OCI-LY1 (cell line): ENCODE results near the gene RGL4.

Experiments
- H2AFZ ChIP-seq: fragments of 200-600 bp; sonication (generic), shearing (Covaris generic); 2 replicates; pipeline ENCODE4 v1.6.0; 2014; ENCODE audit warnings: antibody characterized with exemption, mild to moderate bottlenecking, low read length
- H3F3A ChIP-seq: fragments of 200-600 bp; sonication (generic), shearing (Covaris generic); 2 replicates; pipeline ENCODE4 v1.6.0; 2014; ENCODE audit warnings: mild to moderate bottlenecking, antibody characterized with exemption, low read length, moderate library complexity; ENCODE audit not compliant: insufficient read depth
- H3K27ac ChIP-seq: fragments of 200-600 bp; sonication (generic); 2 replicates; pipeline ENCODE4 v1.5.1; 2014; ENCODE audit warnings: low read length, mixed run types, mild to moderate bottlenecking, low read depth; ENCODE audit not compliant: poor library complexity, severe bottlenecking
- H3K27me3 ChIP-seq: fragments of 200-600 bp; sonication (generic); 2 replicates; pipeline ENCODE4 v1.6.0; 2014; ENCODE audit warnings: antibody characterized with exemption, mild to moderate bottlenecking, low read length, moderate library complexity; ENCODE audit not compliant: insufficient read depth
- H3K36me3 ChIP-seq: fragments of 200-600 bp; sonication (generic); 2 replicates; pipeline ENCODE4 v1.6.1; 2014; ENCODE audit warnings: mild to moderate bottlenecking, antibody characterized with exemption, low read length, moderate library complexity, mixed read lengths; ENCODE audit not compliant: insufficient read depth
- H3K4me1 ChIP-seq: fragments of 200-600 bp; sonication (generic); 2 replicates; pipeline ENCODE4 v1.5.1; 2014; ENCODE audit warnings: mild to moderate bottlenecking, low read length, moderate library complexity; ENCODE audit not compliant: insufficient read depth, severe bottlenecking
- H3K4me2 ChIP-seq: fragments of 200-600 bp; sonication (generic), shearing (Covaris generic); 2 replicates; pipeline ENCODE4 v1.6.1; 2014; ENCODE audit warnings: low read length
- H3K4me3 ChIP-seq: fragments of 200-600 bp; sonication (generic); 2 replicates; pipeline ENCODE4 v1.5.1; 2014; ENCODE audit warnings: low read length, low read depth, mild to moderate bottlenecking, mixed read lengths; ENCODE audit not compliant: poor library complexity, severe bottlenecking
- H3K79me2 ChIP-seq: fragments of 200-600 bp; shearing (Covaris generic); 2 replicates; pipeline ENCODE4 v1.6.1; 2016; ENCODE audit warnings: mixed run types, low read length, mixed read lengths; ENCODE audit not compliant: insufficient read depth
- H3K9ac ChIP-seq: fragments of 200-600 bp; sonication (generic), shearing (Covaris generic); 2 replicates; pipeline ENCODE4 v1.6.1; 2014; ENCODE audit warnings: mild to moderate bottlenecking, low read length, mixed read lengths
- H3K9me2 ChIP-seq: fragments of 200-600 bp; sonication (generic), shearing (Covaris generic); 2 replicates; pipeline ENCODE4 v1.6.1; 2014; ENCODE audit warnings: low read depth, mild to moderate bottlenecking, low read length, mixed read lengths
- H3K9me3 ChIP-seq: fragments of 200-600 bp; shearing (Covaris generic); 2 replicates; pipeline ENCODE4 v1.6.1; 2014; ENCODE audit warnings: low read length, mixed read lengths
- H4K20me1 ChIP-seq: fragments of 200-600 bp; sonication (generic), shearing (Covaris generic); 2 replicates; pipeline ENCODE4 v1.6.0; 2016; ENCODE audit warnings: mild to moderate bottlenecking, low read length; ENCODE audit not compliant: insufficient read depth
- CTCF ChIP-seq: fragments of 200-600 bp; sonication (generic), shearing (Covaris generic); IDR thresholded peaks from 2 replicates; pipeline ENCODE4 v1.5.1; 2017; ENCODE audit warnings: mild to moderate bottlenecking, antibody characterized with exemption, low read length, moderate library complexity, mixed read lengths
- EZH2 ChIP-seq: fragments of 200-600 bp; sonication (generic), shearing (Covaris generic); IDR thresholded peaks from 2 replicates; pipeline ENCODE4 v1.8.0; 2017; ENCODE audit warnings: borderline replicate concordance, mixed run types, mild to moderate bottlenecking, antibody characterized with exemption, low read length, moderate library complexity, mixed read lengths

The RGL4 gene

GRCh38 chr22:23682827-23683355 lies 7.9 kb upstream of the RGL4 start:
- no peaks in the 10 kb centered on the region for H3F3A ChIP-seq

DNA sequence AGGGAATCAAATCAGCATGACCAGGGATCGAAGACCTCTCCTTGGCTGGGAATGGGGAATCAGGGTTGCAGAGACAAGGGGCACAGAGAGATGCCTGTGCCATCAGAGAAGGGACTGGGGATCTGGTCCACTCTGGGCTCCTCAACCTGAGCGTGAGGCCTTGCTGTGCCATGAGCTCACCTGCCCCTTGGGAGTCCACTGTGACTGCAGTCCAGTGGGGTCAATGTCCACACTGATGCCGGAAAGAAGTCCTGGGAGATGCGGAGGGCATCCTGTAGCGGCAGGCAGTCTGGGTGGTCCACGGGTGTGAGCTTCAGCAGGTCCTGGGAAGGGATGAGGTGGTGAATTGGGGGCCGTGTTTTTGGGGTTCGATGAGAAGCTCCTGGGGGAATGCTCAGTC lies 7.3 kb upstream of the RGL4 start:
- Histone ChIP-seq H3K4me1 (no peaks in the 10 kb centered on the region), H3K79me2 (no peaks in the 10 kb centered on the region), H3K9me2 (no peaks in the 10 kb centered on the region), H3K4me3 (no peak overlapping the region), H3K4me2 (no peak overlapping the region), H2AFZ (no peak overlapping the region), H3K36me3 (peaks cover 15% of the 10 kb centered on the region; the same call in 1 of the 2 replicates), H3F3A (no peaks in the 10 kb centered on the region), H3K9ac (no peak overlapping the region), H3K27me3 (no peaks in the 10 kb centered on the region), H4K20me1 (no peaks in the 10 kb centered on the region), H3K27ac (no peak overlapping the region), H3K9me3 (no peaks in the 10 kb centered on the region)
- no peak for TF ChIP-seq CTCF
- no peak for TF ChIP-seq EZH2

More at GRCh38 chr22:23682827-23683355, 7.9 kb upstream of the RGL4 start:
- Histone ChIP-seq H2AFZ (no peak overlapping the region), H3K4me3 (no peak overlapping the region), H3K9ac (no peak overlapping the region), H3K9me3 (no peaks in the 10 kb centered on the region), H4K20me1 (no peaks in the 10 kb centered on the region), H3K9me2 (no peaks in the 10 kb centered on the region), H3K4me2 (no peak overlapping the region), H3K27ac (no peak overlapping the region), H3K36me3 (peaks cover 15% of the 10 kb centered on the region; the same call in 1 of the 2 replicates), H3K27me3 (no peaks in the 10 kb centered on the region), H3K4me1 (no peaks in the 10 kb centered on the region), H3K79me2 (no peaks in the 10 kb centered on the region)
- TF ChIP-seq CTCF (no peak), EZH2 (no peak)

GRCh38 chr22:23684026-23684425 lies 6.8 kb upstream of the RGL4 start:
- no peak overlapping the region for H3K4me2 ChIP-seq
- H2AFZ ChIP-seq, result no peak overlapping the region
- H3K79me2 ChIP-seq, result no peaks in the 10 kb centered on the region
- H3K27me3 ChIP-seq, result no peaks in the 10 kb centered on the region
- H3F3A ChIP-seq, result no peaks in the 10 kb centered on the region
- H3K4me1 ChIP-seq, result no peaks in the 10 kb centered on the region
- H4K20me1 ChIP-seq, result no peaks in the 10 kb centered on the region
- H3K36me3 ChIP-seq, result peaks cover 15% of the 10 kb centered on the region; the same call in 1 of the 2 replicates
- H3K9me2 ChIP-seq, result no peaks in the 10 kb centered on the region
- no peak overlapping the region for H3K9ac ChIP-seq
- TF ChIP-seq CTCF (no peak), EZH2 (no peak)
- H3K9me3 ChIP-seq, result no peaks in the 10 kb centered on the region
- H3K4me3 ChIP-seq, result no peak overlapping the region
- H3K27ac ChIP-seq, result no peak overlapping the region
